ENCODE results near the gene HSFX4. TPM values are rescaled to one million over a fixed set of nuclear protein-coding genes. Genes with fewer than 3 reads are reported as not detected.

Gene HSFX4
- total RNA-seq, 4 donors from 2014 or later = not detected

- peaks cover 0 to 34% (median 2%) of the 10 kb centered on the region in 4 donors for H3K36me3 ChIP-seq
- H3K9me3 ChIP-seq = no peaks in the 10 kb centered on the region
- intact Hi-C loops (cut with DNase I) = no loop called here
- no peak overlapping the region for H3K27ac ChIP-seq (replicated peaks in 1 of 4)
- H3K4me3 ChIP-seq = no peak overlapping the region
- H3K27me3 ChIP-seq = no peaks in the 10 kb centered on the region
- DNase-seq (ENCODE audit: extremely low spot score) = no peak
- H3K4me1 ChIP-seq = peaks cover 0 to 4% (median 0%) of the 10 kb centered on the region in 4 donors
- TF ChIP-seq EP300 (IDR thresholded peaks at IDR 0.05) (no peak), CTCF (IDR thresholded peaks at IDR 0.05) (no peak), POLR2A (IDR thresholded peaks at IDR 0.05; ENCODE audit: low read depth) (no peak), POLR2AphosphoS5 (IDR thresholded peaks at IDR 0.05) (no peak)
- WGBS = 56% methylated on average over 6 of the region's 6 CpGs
Observed at GRCh38 chrX:149949743-149950436, 20.5 kb downstream of the HSFX4 start.

- Histone ChIP-seq H3K27ac (replicated peaks in 1 of 4) (no peak overlapping the region), H3K4me1 (peaks cover 0 to 4% (median 0%) of the 10 kb centered on the region in 4 donors), H3K9me3 (no peaks in the 10 kb centered on the region), H3K27me3 (no peaks in the 10 kb centered on the region), H3K4me3 (no peak overlapping the region), H3K36me3 (peaks cover 0 to 28% (median 0%) of the 10 kb centered on the region in 4 donors)
- no peak for TF ChIP-seq POLR2AphosphoS5 (IDR thresholded peaks at IDR 0.05)
- no peak for TF ChIP-seq POLR2A (IDR thresholded peaks at IDR 0.05; ENCODE audit: low read depth)
- TF ChIP-seq CTCF (IDR thresholded peaks at IDR 0.05) = peak; percentile 25 to 37 (median 36)
- no peak for TF ChIP-seq EP300 (IDR thresholded peaks at IDR 0.05)
- intact Hi-C loops (cut with DNase I) = no loop called here
- no peak for DNase-seq (ENCODE audit: extremely low spot score)
- WGBS = 5% methylated on average over 1 of the region's 1 CpG
Observed at GRCh38 chrX:149950681-149951080, 21.3 kb downstream of the HSFX4 start.

- Histone ChIP-seq H3K4me1 (peaks cover 0 to 4% (median 0%) of the 10 kb centered on the region in 4 donors), H3K4me3 (no peak overlapping the region), H3K9me3 (no peaks in the 10 kb centered on the region), H3K36me3 (peaks cover 0 to 16% (median 3%) of the 10 kb centered on the region in 4 donors), H3K27ac (replicated peaks in 1 of 4) (no peak overlapping the region), H3K27me3 (no peaks in the 10 kb centered on the region)
- TF ChIP-seq EP300 (IDR thresholded peaks at IDR 0.05) = no peak
- intact Hi-C loops (cut with DNase I) = loop anchor here (10.0 kb wide), 1 partner anchor 403 kb away; the partner anchor contains the start of gene MAMLD1
- DNase-seq (ENCODE audit: extremely low spot score) = no peak
- WGBS = 63% methylated on average over 2 of the region's 2 CpGs
Observed at GRCh38 chrX:149961572-149961971, 32.2 kb downstream of the HSFX4 start.

GRCh38 chrX:149962010-149962409 lies 32.6 kb downstream of the HSFX4 start:
- Histone ChIP-seq H3K4me3 (no peak overlapping the region), H3K27me3 (no peaks in the 10 kb centered on the region), H3K4me1 (peaks cover 0 to 4% (median 0%) of the 10 kb centered on the region in 4 donors), H3K9me3 (no peaks in the 10 kb centered on the region), H3K27ac (replicated peaks in 1 of 4) (no peak overlapping the region), H3K36me3 (peaks cover 0 to 16% (median 3%) of the 10 kb centered on the region in 4 donors)
- intact Hi-C loops (cut with DNase I) = loop anchor here (10.0 kb wide), 1 partner anchor 403 kb away; the partner anchor contains the start of gene MAMLD1
- DNase-seq (ENCODE audit: extremely low spot score) = no peak
- no peak for TF ChIP-seq POLR2AphosphoS5 (IDR thresholded peaks at IDR 0.05)

GRCh38 chrX:149962859-149963757 lies 33.7 kb downstream of the HSFX4 start:
- DNase-seq (ENCODE audit: extremely low spot score) = no peak

More at GRCh38 chrX:149962859-149963757, 33.7 kb downstream of the HSFX4 start:
- no peaks in the 10 kb centered on the region for H3K9me3 ChIP-seq
- TF ChIP-seq EP300 (IDR thresholded peaks at IDR 0.05) (no peak), POLR2AphosphoS5 (IDR thresholded peaks at IDR 0.05) (peak in 1 of 2 donors; percentile 41), CTCF (IDR thresholded peaks at IDR 0.05) (peak; percentile 52 to 61 (median 55))
- intact Hi-C loops (cut with DNase I) = loop anchor here (10.0 kb wide), 1 partner anchor 402 kb away; the partner anchor contains the start of gene MAMLD1
- peaks cover 0 to 4% (median 0%) of the 10 kb centered on the region in 4 donors for H3K4me1 ChIP-seq
- 14% methylated on average over 6 of the region's 9 CpGs for WGBS
- H3K4me3 ChIP-seq = no peak overlapping the region
- peaks cover 0 to 16% (median 3%) of the 10 kb centered on the region in 4 donors for H3K36me3 ChIP-seq
- no peaks in the 10 kb centered on the region for H3K27me3 ChIP-seq
- no peak overlapping the region for H3K27ac ChIP-seq (replicated peaks in 1 of 4)

Measured in esophagus muscularis mucosa (tissue), 4 donors.